Trophoblast cell (in vitro differentiated cells and primary cell): ENCODE data around the gene MYO3A. TPM values are rescaled to one million over a fixed set of nuclear protein-coding genes. Genes with fewer than 3 reads are reported as not detected.

Experiments used
- DNase-seq, 2 donors: peaks; one replicate each; pipeline ENCODE4 v3.0.0-alpha.2; 2016
- H2AFZ ChIP-seq: 2 replicates; pipeline ENCODE4 v1.6.1; 2013; ENCODE audit warnings: low read length, moderate library complexity, mild to moderate bottlenecking; ENCODE audit not compliant: insufficient read depth, poor library complexity
- H2AK5ac ChIP-seq: 2 replicates; pipeline ENCODE4 v1.6.1; 2013; ENCODE audit warnings: mild to moderate bottlenecking, low read length
- H2BK120ac ChIP-seq: 2 replicates; pipeline ENCODE4 v1.6.1; 2013; ENCODE audit warnings: low read length, mild to moderate bottlenecking, moderate library complexity; ENCODE audit not compliant: insufficient read depth, poor library complexity
- H2BK12ac ChIP-seq: 2 replicates; pipeline ENCODE4 v1.6.1; 2013; ENCODE audit warnings: mild to moderate bottlenecking, low read length, moderate library complexity
- H2BK5ac ChIP-seq: 2 replicates; pipeline ENCODE4 v1.6.1; 2013; ENCODE audit warnings: low read length, low read depth, moderate library complexity, mild to moderate bottlenecking; ENCODE audit not compliant: poor library complexity
- H3K14ac ChIP-seq: 2 replicates; pipeline ENCODE4 v1.6.1; 2013; ENCODE audit warnings: mild to moderate bottlenecking, low read length
- H3K18ac ChIP-seq: 2 replicates; pipeline ENCODE4 v1.6.1; 2013; ENCODE audit warnings: mild to moderate bottlenecking, low read length
- H3K23ac ChIP-seq: 2 replicates; pipeline ENCODE4 v1.6.1; 2013; ENCODE audit warnings: low read length
- H3K27ac ChIP-seq: 2 replicates; pipeline ENCODE4 v1.5.1; 2013; ENCODE audit warnings: low read depth, mild to moderate bottlenecking, inconsistent platforms, low read length, moderate library complexity
- H3K27me3 ChIP-seq: 2 replicates; pipeline ENCODE4 v1.6.1; 2013; ENCODE audit warnings: inconsistent platforms, mild to moderate bottlenecking, low read length, moderate library complexity; ENCODE audit not compliant: insufficient read depth
- H3K36me3 ChIP-seq, 2 experiments: 1 replicate in 1 of 2; 2 replicates in 1 of 2; pipeline ENCODE4 v1.6.1; 2013; ENCODE audit warnings: low read length in 2 of 2, mild to moderate bottlenecking in 2 of 2, moderate library complexity in 1 of 2; ENCODE audit not compliant: insufficient read depth in 2 of 2, control insufficient read depth in 1 of 2
- H3K4ac ChIP-seq: 2 replicates; pipeline ENCODE4 v1.6.1; 2013; ENCODE audit warnings: low read depth, mild to moderate bottlenecking, low read length, moderate library complexity
- H3K4me1 ChIP-seq, 2 experiments: 1 replicate in 1 of 2; 2 replicates in 1 of 2; pipeline ENCODE4 v1.6.1; 2013; ENCODE audit warnings: low read length in 2 of 2, mild to moderate bottlenecking in 2 of 2, moderate library complexity in 1 of 2; ENCODE audit not compliant: insufficient read depth in 2 of 2, control insufficient read depth in 1 of 2
- H3K4me2 ChIP-seq: 2 replicates; pipeline ENCODE4 v1.6.1; 2013; ENCODE audit warnings: inconsistent platforms, mild to moderate bottlenecking, low read length, moderate library complexity
- H3K4me3 ChIP-seq: 2 replicates; pipeline ENCODE4 v1.5.1; 2013; ENCODE audit warnings: mild to moderate bottlenecking, low read depth, low read length, inconsistent platforms
- H3K79me1 ChIP-seq: one replicate; pipeline ENCODE4 v1.6.1; 2013; ENCODE audit warnings: low read length
- H3K79me2 ChIP-seq: 2 replicates; pipeline ENCODE4 v1.6.1; 2013; ENCODE audit warnings: low read length, mild to moderate bottlenecking; ENCODE audit not compliant: control insufficient read depth, insufficient read depth, poor library complexity
- H3K9ac ChIP-seq: 2 replicates; pipeline ENCODE4 v1.6.1; 2013; ENCODE audit warnings: mild to moderate bottlenecking, low read length
- H3K9me3 ChIP-seq: 2 replicates; pipeline ENCODE4 v1.6.1; 2013; ENCODE audit warnings: low read depth, mild to moderate bottlenecking, control low read depth, inconsistent platforms, low read length; ENCODE audit not compliant: insufficient read depth
- H4K12ac ChIP-seq: 2 replicates; pipeline ENCODE4 v1.6.1; 2013; ENCODE audit warnings: low read depth, mild to moderate bottlenecking, low read length, moderate library complexity
- H4K8ac ChIP-seq: 2 replicates; pipeline ENCODE4 v1.6.1; 2013; ENCODE audit warnings: low read depth, mild to moderate bottlenecking, low read length, moderate library complexity
- H4K91ac ChIP-seq: one replicate; pipeline ENCODE4 v1.6.1; 2013; ENCODE audit warnings: low read depth, mild to moderate bottlenecking, low read length, moderate library complexity
- WGBS: extraction: QIAGEN DNeasy Blood & Tissue Kit; methylation state at CpG from one replicate; pipeline ENCODE4 v1.1.7; 2013; ENCODE audit warnings: missing lambda C conversion rate; ENCODE audit not compliant: insufficient read length, insufficient coverage; ENCODE audit errors: extremely low coverage; 5-methylcytosine and 5-hydroxymethylcytosine counted together
- polyA plus RNA-seq: library from polyadenylated mRNA; stranded (reverse); fragments of 200-250 nt; gene quantifications from 2 replicates; pipeline ENCODE4 v1.2.3, GENCODE V29; 2013

The MYO3A gene, protein sequence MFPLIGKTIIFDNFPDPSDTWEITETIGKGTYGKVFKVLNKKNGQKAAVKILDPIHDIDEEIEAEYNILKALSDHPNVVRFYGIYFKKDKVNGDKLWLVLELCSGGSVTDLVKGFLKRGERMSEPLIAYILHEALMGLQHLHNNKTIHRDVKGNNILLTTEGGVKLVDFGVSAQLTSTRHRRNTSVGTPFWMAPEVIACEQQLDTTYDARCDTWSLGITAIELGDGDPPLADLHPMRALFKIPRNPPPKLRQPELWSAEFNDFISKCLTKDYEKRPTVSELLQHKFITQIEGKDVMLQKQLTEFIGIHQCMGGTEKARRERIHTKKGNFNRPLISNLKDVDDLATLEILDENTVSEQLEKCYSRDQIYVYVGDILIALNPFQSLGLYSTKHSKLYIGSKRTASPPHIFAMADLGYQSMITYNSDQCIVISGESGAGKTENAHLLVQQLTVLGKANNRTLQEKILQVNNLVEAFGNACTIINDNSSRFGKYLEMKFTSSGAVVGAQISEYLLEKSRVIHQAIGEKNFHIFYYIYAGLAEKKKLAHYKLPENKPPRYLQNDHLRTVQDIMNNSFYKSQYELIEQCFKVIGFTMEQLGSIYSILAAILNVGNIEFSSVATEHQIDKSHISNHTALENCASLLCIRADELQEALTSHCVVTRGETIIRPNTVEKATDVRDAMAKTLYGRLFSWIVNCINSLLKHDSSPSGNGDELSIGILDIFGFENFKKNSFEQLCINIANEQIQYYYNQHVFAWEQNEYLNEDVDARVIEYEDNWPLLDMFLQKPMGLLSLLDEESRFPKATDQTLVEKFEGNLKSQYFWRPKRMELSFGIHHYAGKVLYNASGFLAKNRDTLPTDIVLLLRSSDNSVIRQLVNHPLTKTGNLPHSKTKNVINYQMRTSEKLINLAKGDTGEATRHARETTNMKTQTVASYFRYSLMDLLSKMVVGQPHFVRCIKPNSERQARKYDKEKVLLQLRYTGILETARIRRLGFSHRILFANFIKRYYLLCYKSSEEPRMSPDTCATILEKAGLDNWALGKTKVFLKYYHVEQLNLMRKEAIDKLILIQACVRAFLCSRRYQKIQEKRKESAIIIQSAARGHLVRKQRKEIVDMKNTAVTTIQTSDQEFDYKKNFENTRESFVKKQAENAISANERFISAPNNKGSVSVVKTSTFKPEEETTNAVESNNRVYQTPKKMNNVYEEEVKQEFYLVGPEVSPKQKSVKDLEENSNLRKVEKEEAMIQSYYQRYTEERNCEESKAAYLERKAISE (N-terminal part only)
- polyA plus RNA-seq, result 1.3 and 1.7 TPM in 2 replicates

DNA sequence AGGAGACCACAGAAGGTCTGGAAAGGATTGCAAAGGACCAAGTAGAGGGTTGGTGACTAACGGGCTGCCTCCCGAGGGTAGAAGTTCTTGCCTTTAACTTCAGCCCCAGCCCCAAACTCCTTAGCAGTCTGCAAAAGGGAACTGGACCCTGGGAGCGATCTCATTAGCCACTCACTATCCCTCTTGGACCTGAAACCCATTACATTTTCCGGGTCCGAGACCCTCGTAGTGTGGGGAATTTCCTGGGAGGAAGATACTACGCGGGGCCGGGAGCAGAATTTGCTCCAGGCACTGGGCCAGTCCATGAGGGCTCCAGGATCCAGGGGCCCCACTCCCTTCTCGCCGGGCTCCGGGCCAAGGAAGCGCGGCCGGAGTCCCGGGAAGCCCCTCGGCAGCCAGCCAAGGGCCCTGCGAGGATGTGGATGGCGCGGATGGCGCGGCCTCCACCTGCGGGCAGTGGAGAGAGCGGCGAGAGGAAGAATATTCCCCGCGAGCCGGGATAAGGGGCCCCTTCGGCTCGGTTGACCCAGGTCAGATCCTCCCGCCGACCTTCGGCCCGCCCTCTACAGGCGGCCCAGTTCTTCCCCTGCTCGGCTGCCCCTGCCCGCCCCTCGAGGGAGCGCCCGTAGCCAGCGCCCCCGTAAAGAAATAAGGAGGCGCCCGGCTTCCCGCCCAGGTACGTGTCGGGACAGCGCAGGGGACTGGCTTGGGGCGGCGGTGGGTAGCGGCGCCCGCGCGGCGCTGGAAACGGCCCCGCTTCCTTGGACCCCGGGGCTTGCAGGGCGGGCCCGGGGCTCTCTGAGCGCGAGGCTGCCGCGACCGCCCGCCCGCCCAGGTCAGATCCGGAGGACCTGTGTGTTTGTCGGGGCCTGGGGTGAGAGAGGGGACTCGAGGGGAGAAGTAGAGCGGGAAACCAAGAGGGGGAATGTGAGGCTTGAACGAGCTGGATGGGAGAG lies at the start of gene MYO3A:
Gene MYO3A (plus strand): TSS at position 577 of the 956 bp plus-strand sequence. CDS start 17,882 bp downstream, outside the sequence.
- no CpG with 5 or more reads among the region's 73 CpGs for whole genome bisulfite sequencing
- H3K18ac ChIP-seq, result no peak within 1 kb of the TSS
- H3K9ac ChIP-seq, result no peak within 1 kb of the TSS
- H3K79me1 ChIP-seq, result no peaks in the 10 kb centered on the region
- no peak within 1 kb of the TSS for H3K14ac ChIP-seq
- H4K12ac ChIP-seq, result peak within 1 kb of the TSS; percentile 28
- peak within 1 kb of the TSS; percentile 4 for H2BK5ac ChIP-seq
- H3K27ac ChIP-seq, result no peak within 1 kb of the TSS
- peak within 1 kb of the TSS; percentile 1 for H2BK120ac ChIP-seq
- peak within 1 kb of the TSS; percentile 91 for H3K4me2 ChIP-seq
- H3K36me3 ChIP-seq, result no peaks in the 10 kb centered on the region
- no peaks in the 10 kb centered on the region for H3K9me3 ChIP-seq
- peak within 1 kb of the TSS; percentile 34 for H4K8ac ChIP-seq
- no peaks in the 10 kb centered on the region for H3K79me2 ChIP-seq
- peaks cover 0 to 2% of the 10 kb centered on the region in 2 experiments for H3K4me1 ChIP-seq
- no peak within 1 kb of the TSS for H4K91ac ChIP-seq
- H3K4me3 ChIP-seq, result peak within 1 kb of the TSS; percentile 70
- no peaks in the 10 kb centered on the region for H3K27me3 ChIP-seq
- no peak within 1 kb of the TSS for H3K4ac ChIP-seq
- H2AFZ ChIP-seq, result peak within 1 kb of the TSS; percentile 66
- no peak within 1 kb of the TSS for H2BK12ac ChIP-seq
- H3K23ac ChIP-seq, result no peak within 1 kb of the TSS
- H2AK5ac ChIP-seq, result no peak within 1 kb of the TSS
- no peak for DNase-seq

DNA sequence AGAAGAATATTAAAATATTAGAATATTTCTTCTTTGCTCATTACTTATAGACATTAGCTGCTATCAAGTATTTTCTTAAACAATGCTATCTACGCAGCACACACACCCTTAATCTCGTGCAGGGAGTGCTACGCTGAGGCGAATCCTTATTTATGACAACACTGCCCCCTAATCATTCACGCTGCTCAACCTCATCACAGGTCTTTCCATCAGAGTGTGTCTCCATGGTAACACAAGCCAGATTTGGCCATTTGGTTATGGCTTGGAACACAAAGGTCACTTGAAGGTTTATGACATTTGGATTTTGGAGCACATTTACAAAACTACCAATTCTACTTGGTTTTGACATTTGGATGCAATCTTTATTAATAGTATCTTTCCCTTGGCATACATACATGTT lies 45.4 kb upstream of the MYO3A start:
- no peak overlapping the region for H3K14ac ChIP-seq
- H3K9me3 ChIP-seq, result peaks cover 4% of the 10 kb centered on the region
- WGBS, result no CpG with 5 or more reads among the region's 5 CpGs
- no peak overlapping the region for H2BK5ac ChIP-seq
- no peak overlapping the region for H3K4me2 ChIP-seq
- no peak overlapping the region for H2BK120ac ChIP-seq
- H3K9ac ChIP-seq, result no peak overlapping the region
- no peak overlapping the region for H3K4me3 ChIP-seq
- no peak overlapping the region for H2BK12ac ChIP-seq
- H3K79me2 ChIP-seq, result no peaks in the 10 kb centered on the region
- H3K23ac ChIP-seq, result no peak overlapping the region
- H4K12ac ChIP-seq, result no peak overlapping the region
- H4K8ac ChIP-seq, result no peak overlapping the region
- H3K27me3 ChIP-seq, result no peaks in the 10 kb centered on the region
- H2AFZ ChIP-seq, result no peak overlapping the region
- no peak for DNase-seq
- no peaks in the 10 kb centered on the region for H3K79me1 ChIP-seq
- H3K18ac ChIP-seq, result no peak overlapping the region
- no peaks in the 10 kb centered on the region for H3K4me1 ChIP-seq
- no peak overlapping the region for H2AK5ac ChIP-seq
- no peak overlapping the region for H3K4ac ChIP-seq
- H3K36me3 ChIP-seq, result no peaks in the 10 kb centered on the region
- H4K91ac ChIP-seq, result no peak overlapping the region
- H3K27ac ChIP-seq, result no peak overlapping the region

DNA sequence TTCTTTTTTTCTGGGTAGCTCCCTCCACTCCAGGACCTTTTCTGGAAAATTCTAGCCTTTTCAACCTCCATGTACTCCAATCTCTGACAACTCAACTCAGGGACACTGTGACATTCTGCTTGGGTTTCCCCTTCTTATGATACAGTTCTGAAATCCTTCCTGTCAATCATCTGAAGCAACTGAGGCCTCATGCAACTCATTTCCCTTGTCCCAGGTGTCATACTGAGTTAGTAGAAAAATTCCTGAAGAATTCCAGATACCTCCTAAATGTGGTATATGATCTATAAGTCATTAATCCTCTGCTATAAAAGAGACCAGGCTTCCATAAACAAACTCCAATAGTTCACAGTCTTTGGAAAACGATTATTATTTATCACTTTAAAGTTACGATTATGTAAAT lies 43.0 kb upstream of the MYO3A start:
- H2AK5ac ChIP-seq, result no peak overlapping the region
- no peak overlapping the region for H2BK12ac ChIP-seq
- no CpG with 5 or more reads among the region's 2 CpGs for WGBS
- H3K4me3 ChIP-seq, result no peak overlapping the region
- H2BK5ac ChIP-seq, result no peak overlapping the region
- no peaks in the 10 kb centered on the region for H3K27me3 ChIP-seq
- no peak overlapping the region for H3K4ac ChIP-seq
- no peak overlapping the region for H4K12ac ChIP-seq
- no peaks in the 10 kb centered on the region for H3K4me1 ChIP-seq
- H4K8ac ChIP-seq, result no peak overlapping the region
- H3K18ac ChIP-seq, result no peak overlapping the region
- H3K79me2 ChIP-seq, result no peaks in the 10 kb centered on the region
- H3K4me2 ChIP-seq, result no peak overlapping the region
- DNase-seq, result no peak
- no peak overlapping the region for H3K14ac ChIP-seq
- no peak overlapping the region for H2BK120ac ChIP-seq
- H3K9me3 ChIP-seq, result peaks cover 4% of the 10 kb centered on the region
- no peaks in the 10 kb centered on the region for H3K79me1 ChIP-seq
- H3K27ac ChIP-seq, result no peak overlapping the region
- no peaks in the 10 kb centered on the region for H3K36me3 ChIP-seq
- no peak overlapping the region for H4K91ac ChIP-seq
- H2AFZ ChIP-seq, result no peak overlapping the region
- H3K9ac ChIP-seq, result no peak overlapping the region
- H3K23ac ChIP-seq, result no peak overlapping the region
